ENCODE results near the gene OCRL. TPM values are rescaled to one million over a fixed set of nuclear protein-coding genes. Genes with fewer than 3 reads are reported as not detected.

The OCRL gene
- total RNA-seq, 1 experiment from 2014 or later, result 25.4 TPM

GRCh38 chrX:129618997-129619396 is 78.9 kb downstream of the OCRL start:
- H3K4me1 ChIP-seq (ENCODE audit: insufficient read depth, low read length, poor library complexity, severe bottlenecking), result no peaks in the 10 kb centered on the region
- H3K36me3 ChIP-seq (ENCODE audit: insufficient read depth, low read length, poor library complexity, severe bottlenecking), result no peaks in the 10 kb centered on the region
- POLR2A ChIA-PET (ENCODE audit: low non-redundant PET), result no interaction called here
- intact Hi-C loops (cut with micrococcal nuclease; ENCODE audit: unreplicated experiment), result no loop called here
- no peaks in the 10 kb centered on the region for H3K9me3 ChIP-seq (ENCODE audit: low read depth, low read length, poor library complexity, severe bottlenecking)
- no peaks in the 10 kb centered on the region for H3K27me3 ChIP-seq (replicated peaks; ENCODE audit: insufficient read depth, low read depth, low read length, poor library complexity)
- DNase-seq (ENCODE audit: low spot score), result no peak
- no peak overlapping the region for H3K4me3 ChIP-seq (ENCODE audit: low read depth, low read length, poor library complexity, severe bottlenecking)
- CTCF ChIA-PET, result no interaction called here
- BruUV-seq (replicated peaks), result no TSS peak
- TF ChIP-seq EZH2 (IDR thresholded peaks at IDR 0.05; ENCODE audit: borderline replicate concordance, low read depth, low read length, poor library complexity, severe bottlenecking), result no peak
- TF ChIP-seq CTCF (conservative IDR thresholded peaks at IDR 0.05; ENCODE audit: low read depth, low read length), result no peak
- no peak overlapping the region for H3K27ac ChIP-seq (ENCODE audit: low read depth, low read length, poor library complexity, severe bottlenecking)

GRCh38 chrX:129622757-129623301 is 82.8 kb downstream of the OCRL start:
- no peaks in the 10 kb centered on the region for H3K36me3 ChIP-seq (ENCODE audit: insufficient read depth, low read length, poor library complexity, severe bottlenecking)
- intact Hi-C loops (cut with micrococcal nuclease; ENCODE audit: unreplicated experiment), result no loop called here
- H3K9me3 ChIP-seq (ENCODE audit: low read depth, low read length, poor library complexity, severe bottlenecking), result no peaks in the 10 kb centered on the region
- CTCF ChIA-PET, result no interaction called here
- peak; percentile 57 for DNase-seq (ENCODE audit: low spot score)
- no peak overlapping the region for H3K4me3 ChIP-seq (ENCODE audit: low read depth, low read length, poor library complexity, severe bottlenecking)
- TF ChIP-seq EZH2 (IDR thresholded peaks at IDR 0.05; ENCODE audit: borderline replicate concordance, low read depth, low read length, poor library complexity, severe bottlenecking) (no peak), CTCF (conservative IDR thresholded peaks at IDR 0.05; ENCODE audit: low read depth, low read length) (no peak)
- BruUV-seq (replicated peaks), result no TSS peak
- H3K27ac ChIP-seq (ENCODE audit: low read depth, low read length, poor library complexity, severe bottlenecking), result peak overlapping the region; percentile 23
- H3K27me3 ChIP-seq (replicated peaks; ENCODE audit: insufficient read depth, low read depth, low read length, poor library complexity), result no peaks in the 10 kb centered on the region
- no peaks in the 10 kb centered on the region for H3K4me1 ChIP-seq (ENCODE audit: insufficient read depth, low read length, poor library complexity, severe bottlenecking)
- POLR2A ChIA-PET (ENCODE audit: low non-redundant PET), result interaction anchor here (0.6 kb wide), 1 partner anchor 13 kb away, joined by 3 read pairs; no protein-coding TSS in a partner anchor

GRCh38 chrX:129626026-129626425 is 86.0 kb downstream of the OCRL start:
- Histone ChIP-seq H3K4me3 (ENCODE audit: low read depth, low read length, poor library complexity, severe bottlenecking) (no peak overlapping the region), H3K27me3 (replicated peaks; ENCODE audit: insufficient read depth, low read depth, low read length, poor library complexity) (no peaks in the 10 kb centered on the region), H3K27ac (ENCODE audit: low read depth, low read length, poor library complexity, severe bottlenecking) (no peak overlapping the region), H3K9me3 (ENCODE audit: low read depth, low read length, poor library complexity, severe bottlenecking) (no peaks in the 10 kb centered on the region), H3K36me3 (ENCODE audit: insufficient read depth, low read length, poor library complexity, severe bottlenecking) (no peaks in the 10 kb centered on the region), H3K4me1 (ENCODE audit: insufficient read depth, low read length, poor library complexity, severe bottlenecking) (no peaks in the 10 kb centered on the region)
- CTCF ChIA-PET, result no interaction called here
- TF ChIP-seq CTCF (conservative IDR thresholded peaks at IDR 0.05; ENCODE audit: low read depth, low read length), result no peak
- TF ChIP-seq EZH2 (IDR thresholded peaks at IDR 0.05; ENCODE audit: borderline replicate concordance, low read depth, low read length, poor library complexity, severe bottlenecking), result no peak
- DNase-seq (ENCODE audit: low spot score), result no peak
- intact Hi-C loops (cut with micrococcal nuclease; ENCODE audit: unreplicated experiment), result no loop called here
- POLR2A ChIA-PET (ENCODE audit: low non-redundant PET), result no interaction called here
- BruUV-seq (replicated peaks), result no TSS peak
